HG02588 (cell line): ENCODE results near the gene ROGDI.

ENCODE experiments used
- ATAC-seq: cut with Tn5 transposase; IDR thresholded peaks from one replicate; pipeline ENCODE4 v1.9.1; 2021; ENCODE audit warnings: mild to moderate bottlenecking, moderate library complexity; ENCODE audit not compliant: unreplicated experiment

The ROGDI gene

GRCh38 chr16:4814046-4814445 is 11.6 kb upstream of the ROGDI start:
- ATAC-seq, result no peak

GRCh38 chr16:4813251-4814003 is 11.0 kb upstream of the ROGDI start:
- no peak for ATAC-seq

DNA sequence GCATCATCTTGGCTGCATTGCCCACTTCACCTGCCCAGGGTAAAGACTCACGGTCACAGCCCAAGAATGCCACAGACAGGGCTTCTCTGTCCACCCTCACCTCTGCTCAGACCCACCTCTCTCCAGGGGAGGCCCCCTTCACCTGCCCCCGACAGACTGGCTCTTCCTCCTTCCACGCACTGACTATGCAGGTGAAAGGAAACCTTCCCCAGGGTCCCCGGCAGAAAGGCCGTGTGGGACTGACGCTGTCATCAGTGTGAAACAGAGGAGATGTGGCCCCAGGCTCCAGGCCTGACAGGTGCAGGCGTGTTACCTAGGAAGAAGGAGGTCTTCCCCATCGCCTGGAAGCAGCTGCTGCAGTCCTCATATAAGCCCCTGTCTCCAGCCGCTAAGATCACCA is 9.3 kb upstream of the ROGDI start:
- ATAC-seq, result no peak

GRCh38 chr16:4811242-4811641 is 8.8 kb upstream of the ROGDI start:
- no peak for ATAC-seq

DNA sequence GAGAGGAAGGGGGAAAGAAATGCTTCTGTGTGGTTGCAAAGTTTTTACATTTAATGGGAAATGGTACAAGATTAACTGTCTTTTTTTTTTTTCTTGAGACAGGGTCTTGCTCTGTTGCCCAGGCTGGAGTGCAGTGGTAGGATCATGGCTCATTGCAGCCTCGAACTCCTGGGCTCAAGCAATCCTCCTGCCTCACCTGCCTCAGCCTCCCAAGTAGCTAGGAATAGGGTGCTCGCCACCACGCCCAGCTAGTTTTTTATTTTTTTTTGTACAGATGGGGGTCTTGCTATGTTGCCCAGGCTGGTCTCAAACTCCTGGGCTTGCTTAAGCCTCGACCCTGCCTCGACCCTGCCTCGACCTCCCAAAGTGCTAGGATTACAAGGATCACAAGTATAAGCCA is 3.8 kb upstream of the ROGDI start:
- no peak for ATAC-seq

DNA sequence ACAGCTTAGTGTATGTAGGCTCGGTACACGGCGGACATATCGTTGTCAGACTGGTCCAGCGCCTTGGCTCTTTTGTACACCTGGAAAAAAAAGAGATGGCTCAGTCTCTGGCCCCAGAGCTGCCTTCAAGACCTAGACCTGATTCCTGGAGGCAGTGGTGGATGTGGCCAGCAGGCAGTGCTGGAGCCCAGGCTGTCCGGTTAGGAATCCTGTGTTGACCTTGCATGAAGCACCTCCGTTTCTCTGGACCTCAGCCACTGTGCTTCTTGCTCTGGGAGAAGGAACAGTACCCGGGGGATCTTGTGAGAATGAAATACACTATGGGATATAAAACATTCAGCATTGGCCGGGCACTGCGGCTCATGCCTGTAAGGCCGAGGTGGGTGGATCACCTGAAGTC is 2.8 kb upstream of the ROGDI start:
- ATAC-seq, result no peak

- no peak for ATAC-seq
Measured at GRCh38 chr16:4803898-4804762, 1.7 kb upstream of the ROGDI start.

- no peak for ATAC-seq
Measured at GRCh38 chr16:4803401-4803844, 990 bp upstream of the ROGDI start.

- ATAC-seq, result peak; percentile 84
Measured at GRCh38 chr16:4802659-4803287, 340 bp upstream of the ROGDI start.

GRCh38 chr16:4801051-4801961 is 1.1 kb downstream of the ROGDI start:
- ATAC-seq, result no peak

DNA sequence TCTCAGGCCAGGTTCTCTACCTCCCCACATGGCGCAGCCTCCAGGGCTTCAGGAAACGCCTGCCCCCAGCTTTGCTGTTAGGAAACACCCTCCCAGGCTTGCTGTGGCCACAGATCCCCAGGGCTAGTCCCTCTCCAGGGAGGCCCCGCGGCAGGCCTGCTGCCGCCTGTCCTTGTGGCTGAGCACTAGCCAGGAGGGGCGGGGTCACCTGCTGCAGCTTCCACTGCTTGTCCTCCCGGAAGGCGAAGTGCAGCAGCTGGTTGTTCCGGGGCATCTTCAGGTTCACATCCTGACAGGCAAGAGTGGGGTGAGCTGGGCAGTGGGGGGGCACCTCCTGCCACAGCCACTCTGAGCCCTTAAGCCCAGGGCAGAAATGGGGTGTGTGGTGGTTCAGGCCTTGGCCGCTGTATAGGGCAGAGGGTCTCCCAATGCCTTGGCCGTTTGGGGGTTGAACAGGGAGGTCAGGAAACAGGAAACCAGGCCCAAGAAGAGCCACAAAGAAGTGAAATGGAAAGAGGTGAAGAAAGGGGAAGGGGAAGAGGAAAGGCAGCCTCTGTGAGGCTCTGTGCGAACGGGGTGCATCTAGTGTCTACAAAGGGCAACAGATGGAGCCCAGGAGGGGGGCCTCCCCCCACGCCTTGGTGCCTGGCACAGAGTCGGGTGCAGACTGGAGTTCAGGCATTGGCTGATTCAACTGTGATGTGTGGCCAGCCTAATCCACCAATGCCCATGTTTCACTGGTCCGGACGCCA is 2.0 kb downstream of the ROGDI start:
- ATAC-seq, result no peak

DNA sequence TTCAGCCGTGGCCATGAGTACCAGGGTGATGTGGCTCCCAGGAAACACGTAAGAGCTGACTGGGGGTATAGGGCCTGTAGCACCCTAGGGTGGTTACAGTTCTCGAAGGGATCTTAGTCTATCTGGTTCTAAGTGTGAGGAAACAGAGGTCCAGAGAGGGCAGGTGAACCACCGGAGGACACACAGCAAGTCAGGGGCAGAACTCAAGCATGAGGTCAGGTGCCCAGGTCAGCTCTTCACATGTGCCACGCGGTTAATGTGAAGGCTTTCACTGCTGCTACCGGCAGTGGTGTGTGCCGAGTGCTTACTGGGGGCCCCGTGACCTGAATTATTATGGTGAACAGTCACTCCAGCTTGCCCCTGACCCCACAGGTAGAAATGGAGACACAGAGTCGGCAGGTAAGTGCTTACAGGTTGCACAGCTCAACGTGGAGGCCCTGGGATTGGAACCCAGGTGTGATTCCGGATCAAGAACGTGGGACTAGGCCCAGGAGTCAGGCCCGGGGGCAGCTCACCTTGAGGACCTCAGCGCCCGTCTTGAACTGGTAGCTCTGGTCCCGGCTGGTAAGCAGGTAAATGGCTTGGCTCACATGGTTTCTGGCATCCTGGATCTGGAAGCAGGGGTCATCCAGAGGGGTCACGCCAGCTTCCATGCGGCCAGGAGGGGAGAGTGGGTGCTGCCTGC is 3.1 kb downstream of the ROGDI start:
- ATAC-seq, result no peak

DNA sequence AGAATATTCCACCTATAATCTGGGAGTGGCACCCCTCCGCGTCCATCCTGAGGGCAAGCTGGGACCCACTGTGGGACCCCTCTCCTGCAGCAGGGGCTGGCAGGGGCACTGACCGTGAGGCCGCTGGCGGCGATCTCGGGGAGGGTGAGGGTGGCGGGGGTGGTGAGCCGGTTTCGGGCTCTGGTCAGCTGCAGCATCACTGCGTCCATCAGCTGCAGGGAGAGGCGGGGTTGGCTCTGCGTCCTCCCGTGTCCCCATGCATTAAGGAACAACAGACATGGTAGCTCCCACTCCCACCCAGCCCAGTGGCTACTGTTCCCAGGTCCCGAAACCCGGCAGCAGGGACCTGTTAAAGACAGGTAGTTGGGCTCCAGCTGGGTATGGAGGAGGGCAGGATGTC is 4.0 kb downstream of the ROGDI start:
- ATAC-seq, result no peak

DNA sequence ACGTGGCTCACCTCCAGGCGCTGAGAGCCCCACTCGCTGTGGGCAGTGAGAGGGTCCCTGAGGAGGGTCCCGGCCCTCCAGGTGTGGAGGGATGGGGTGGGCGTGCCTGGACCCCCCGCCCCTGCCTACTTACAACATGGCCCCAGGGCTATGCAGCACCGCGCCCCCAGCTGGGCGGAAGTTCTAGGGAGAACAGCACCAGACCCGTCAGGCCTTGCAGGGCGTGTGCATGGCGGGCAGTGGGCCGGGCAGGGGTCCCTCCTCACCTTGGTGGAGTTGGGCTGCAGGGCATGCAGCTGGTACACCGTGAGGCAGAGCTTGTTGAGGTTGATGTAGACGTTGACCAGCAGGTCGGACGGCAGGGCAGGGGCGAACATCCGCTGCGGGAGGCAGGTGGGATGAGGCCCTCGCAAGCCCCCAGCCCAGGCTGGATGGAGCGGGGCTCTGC is 4.6 kb downstream of the ROGDI start:
- no peak for ATAC-seq

DNA sequence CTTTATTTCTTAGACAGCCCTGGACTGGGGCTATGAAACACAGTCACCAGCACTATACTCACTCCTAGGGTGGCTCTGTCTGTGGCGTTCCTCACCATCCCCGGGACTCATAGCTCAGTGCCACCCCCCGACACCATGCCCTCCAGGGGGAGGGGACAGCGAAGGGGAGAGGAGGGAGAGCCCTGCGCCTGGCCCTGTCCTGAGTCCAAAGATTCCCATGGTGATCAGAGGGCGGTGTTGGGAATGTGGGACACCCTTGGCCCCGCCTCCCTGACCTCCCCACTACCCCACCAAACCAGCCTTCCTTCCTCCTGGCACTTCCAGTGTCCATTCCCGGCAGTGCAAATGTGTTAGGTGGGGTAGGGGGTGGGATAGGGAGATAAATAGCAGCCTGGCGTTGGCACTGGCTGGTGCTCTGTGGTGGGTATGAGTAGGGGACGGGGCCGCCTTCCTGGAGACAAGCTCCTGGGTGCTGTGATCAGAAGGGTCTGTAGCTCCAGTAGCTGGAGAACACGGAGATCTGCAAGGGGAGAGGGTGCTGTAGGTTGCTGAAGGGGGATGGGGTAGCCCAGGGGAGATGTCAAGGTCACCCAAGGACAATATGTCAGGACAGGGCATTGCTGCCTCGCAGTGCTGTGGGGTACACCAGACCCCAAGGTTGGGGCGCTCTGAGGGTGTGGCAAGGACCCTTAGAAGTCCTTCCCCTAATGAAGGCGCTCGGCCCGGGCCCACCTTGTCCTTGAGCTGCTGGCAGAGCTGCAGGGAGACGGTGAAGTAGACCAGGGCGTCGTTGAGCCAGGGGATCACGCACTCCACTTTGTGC is 5.2 kb downstream of the ROGDI start:
- ATAC-seq, result no peak

- ATAC-seq, result no peak
Measured at GRCh38 chr16:4795828-4796572, 6.4 kb downstream of the ROGDI start.

DNA sequence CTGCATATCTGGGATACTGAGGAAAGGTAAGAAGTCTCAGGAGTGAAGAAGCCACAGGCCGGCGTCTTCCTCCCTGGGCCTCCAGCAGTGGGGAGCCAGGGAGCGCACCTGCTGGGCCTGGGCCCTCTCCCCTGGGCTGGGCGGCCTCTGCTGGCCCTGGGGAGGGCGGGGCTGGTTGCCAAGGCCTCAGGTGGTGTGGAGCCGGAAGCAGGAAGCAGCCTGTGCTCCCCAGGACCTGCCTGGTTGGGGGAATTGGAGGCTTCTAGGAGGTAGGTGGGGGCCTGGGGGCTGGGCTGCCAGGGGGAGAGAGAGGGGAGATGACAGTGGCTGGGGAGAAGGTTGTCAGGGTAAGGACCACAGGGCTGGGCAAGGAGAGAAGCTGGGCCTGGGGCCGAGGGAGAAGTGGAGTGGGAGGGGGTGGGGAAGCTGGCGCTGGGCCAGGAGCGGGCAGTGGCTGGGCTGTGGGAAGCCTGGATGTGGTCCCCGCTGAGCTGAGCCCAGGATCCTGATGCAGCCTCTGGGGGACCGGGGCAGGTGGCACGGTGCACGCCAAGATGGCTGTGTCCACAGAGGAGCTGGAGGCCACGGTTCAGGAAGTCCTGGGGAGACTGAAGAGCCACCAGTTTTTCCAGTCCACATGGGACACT is 7.1 kb downstream of the ROGDI start, which contains the start of gene SMIM22:
SMIM22 (plus strand) TSS at position 189 of the 647 bp plus-strand sequence; CDS start at position 555, 366 bp downstream.
- no peak for ATAC-seq
